HepG2 (cell line): ENCODE data around the gene DAG1. TPM values are rescaled to one million over a fixed set of nuclear protein-coding genes. Genes with fewer than 3 reads are reported as not detected.
A peak's percentile ranks its signal among the peaks of the same experiment; 100 is the strongest.

Source experiments
- ATRX ChIP-seq: sonication (generic); formaldehyde crosslinking; IDR thresholded peaks from 2 replicates; pipeline ENCODE4 v1.4.0; 2020; ENCODE audit warnings: missing genetic modification reagents, borderline replicate concordance
- CAMTA2 ChIP-seq: sonication (generic); formaldehyde crosslinking; IDR thresholded peaks from 2 replicates; pipeline ENCODE4 v1.4.0; 2020; ENCODE audit warnings: mild to moderate bottlenecking, missing genetic modification reagents, borderline replicate concordance
- MIER2 ChIP-seq: IDR thresholded peaks from 2 replicates; pipeline ENCODE4 v1.6.1; 2016; ENCODE audit warnings: missing biosample characterization, missing genetic modification reagents
- MYPOP ChIP-seq: sonication (generic); formaldehyde crosslinking; IDR thresholded peaks from 2 replicates; pipeline ENCODE4 v1.8.1; 2023; ENCODE audit warnings: mild to moderate bottlenecking, moderate library complexity, missing genetic modification reagents
- PATZ1 ChIP-seq: sonication (generic); formaldehyde crosslinking; IDR thresholded peaks from 2 replicates; pipeline ENCODE4 v1.4.0; 2020; ENCODE audit warnings: missing genetic modification reagents
- PAXIP1 ChIP-seq: sonication (generic); formaldehyde crosslinking; conservative IDR thresholded peaks from 2 replicates; pipeline ENCODE4 v1.4.0; 2020; ENCODE audit warnings: mild to moderate bottlenecking, missing genetic modification reagents, moderate library complexity
- PHF21A ChIP-seq: sonication (generic); formaldehyde crosslinking; IDR thresholded peaks from 2 replicates; pipeline ENCODE4 v1.5.0; 2020; ENCODE audit warnings: mild to moderate bottlenecking, missing genetic modification reagents
- POLR2AphosphoS5 ChIP-seq: IDR thresholded peaks from 2 replicates; pipeline ENCODE4 v1.6.1; 2012; ENCODE audit warnings: low read depth, low read length
- SNRNP70 ChIP-seq: fragments of 200-400 bp; formaldehyde crosslinking; IDR thresholded peaks from 2 replicates; pipeline ENCODE4 v1.6.1; 2017; ENCODE audit warnings: mild to moderate bottlenecking, low read depth, low read length, moderate library complexity
- THAP9 ChIP-seq: sonication (generic); formaldehyde crosslinking; IDR thresholded peaks from 2 replicates; pipeline ENCODE4; 2020; ENCODE audit warnings: missing genetic modification reagents, mild to moderate bottlenecking, borderline replicate concordance
- TRIM24 ChIP-seq: sonication (generic); formaldehyde crosslinking; IDR thresholded peaks from 2 replicates; pipeline ENCODE4 v1.8.0; 2022; ENCODE audit warnings: mild to moderate bottlenecking, missing genetic modification reagents
- ZMYM3 ChIP-seq: sonication (generic); formaldehyde crosslinking; IDR thresholded peaks from 2 replicates; pipeline ENCODE4 v1.5.1; 2020; ENCODE audit warnings: mild to moderate bottlenecking, missing genetic modification reagents
- ZNF292 ChIP-seq: sonication (generic); formaldehyde crosslinking; IDR thresholded peaks from 2 replicates; pipeline ENCODE4 v1.8.1; 2022; ENCODE audit warnings: mild to moderate bottlenecking, low read depth, missing genetic modification reagents, borderline replicate concordance
- ZNF639 ChIP-seq: conservative IDR thresholded peaks from 2 replicates; pipeline ENCODE4 v1.6.1; 2018; ENCODE audit warnings: missing genetic modification reagents
- ZNF740 ChIP-seq: sonication (generic); formaldehyde crosslinking; IDR thresholded peaks from 2 replicates; pipeline ENCODE4 v1.4.0; 2020; ENCODE audit warnings: missing genetic modification reagents
- ZSCAN12 ChIP-seq: sonication (generic); formaldehyde crosslinking; IDR thresholded peaks from 2 replicates; pipeline ENCODE4 v1.9.0; 2021; ENCODE audit warnings: mild to moderate bottlenecking, missing genetic modification reagents
- ZSCAN30 ChIP-seq: sonication (generic); formaldehyde crosslinking; IDR thresholded peaks from 2 replicates; pipeline ENCODE4 v1.5.0; 2020; ENCODE audit warnings: mild to moderate bottlenecking, missing genetic modification reagents
- polyA plus RNA-seq, 8 experiments: library from polyadenylated mRNA; depleted of rRNA in 3 of 8; stranded (reverse) in 7 of 8; unstranded in 1 of 8; fragments of >200 nt; fragmentation: Illumina TruSeq in 4 of 8; extraction: Trizol in 4 of 8; gene quantifications; 2 replicates each; pipeline versions ENCODE4 v1.2.1 to v1.2.3, GENCODE V29; 2011 to 2016; ENCODE audit warnings: low read depth in 4 of 8, missing spikeins in 1 of 8, mixed read lengths in 1 of 8; ENCODE audit not compliant: insufficient read depth in 1 of 8
- total RNA-seq, 5 experiments: library from RNA; depleted of rRNA; stranded (reverse); fragments of >200 nt; fragmentation: Illumina TruSeq; extraction: Trizol; gene quantifications; 2 replicates each; pipeline ENCODE4 v1.2.3, GENCODE V29; 2016; ENCODE audit warnings: low read depth in 1 of 5

The DAG1 gene
- total and polyA plus RNA-seq, 2 of the 13 experiments (the other 11 are each of a cell fraction or from before 2014, with no cell fraction given), result 47.3 to 50.4 TPM

GRCh38 chr3:49469936-49470713 lies at the start of gene DAG1 (continued):
- no peak for TF ChIP-seq PAXIP1 (CRISPR knock-in tag)
- TF ChIP-seq ATRX (CRISPR knock-in tag), result no peak
- TF ChIP-seq PHF21A (CRISPR knock-in tag), result peak; percentile 69
- TF ChIP-seq CAMTA2, result peak; percentile 94
- no peak for TF ChIP-seq SNRNP70
- 0 out of 2 replicates have a peak, but pooled peaks have one; percentile 6 for TF ChIP-seq THAP9
- no peak for TF ChIP-seq MIER2 (CRISPR knock-in tag)
- no peak for TF ChIP-seq ZNF740 (CRISPR knock-in tag)
- no peak for TF ChIP-seq ZNF292 (CRISPR knock-in tag)
- TF ChIP-seq TRIM24 (CRISPR knock-in tag), result no peak
- TF ChIP-seq ZMYM3 (CRISPR knock-in tag), result no peak
- TF ChIP-seq PATZ1, result peak; percentile 56; the same call in 1 of the 2 replicates
- peak; percentile 66 for TF ChIP-seq POLR2AphosphoS5
- TF ChIP-seq ZSCAN30 (CRISPR knock-in tag), result no peak
- no peak for TF ChIP-seq ZSCAN12 (CRISPR knock-in tag)
- peak; percentile 90 for TF ChIP-seq MYPOP (CRISPR knock-in tag)
- TF ChIP-seq ZNF639, result peak; percentile 80; the same call in 1 of the 2 replicates
